HCT116 (cell line): ENCODE results near the gene PACS2. TPM values are rescaled to one million over a fixed set of nuclear protein-coding genes. Genes with fewer than 3 reads are reported as not detected.
A peak's percentile ranks its signal among the peaks of the same experiment; 100 is the strongest.

Source experiments
- ATAC-seq: fragments of 200-7000 bp; cut with Tn5 transposase; 2 replicates; pipeline ENCODE4 v1.9.1; 2020; ENCODE audit warnings: mild to moderate bottlenecking, moderate library complexity
- BruUV-seq: library from RNA; stranded (reverse); fragments of 400-500 nt; replicated peaks from 2 replicates; lab custom pipeline; 2021; lab: Mats Ljungman, UMichigan
- CTCF ChIA-PET: fragments of 300-600 bp; sonication (Branson Sonifier 250); formaldehyde crosslinking; loops from one replicate; lab custom pipeline; 2021; ENCODE audit warnings: antibody characterized with exemption; lab: Charles Lee
- POLR2A ChIA-PET: fragments of 300-600, 350-600 bp; sonication (Branson Sonifier 250); formaldehyde crosslinking; loops from one replicate; lab custom pipeline; 2021; ENCODE audit warnings: antibody characterized with exemption; lab: Charles Lee
- RAD21 ChIA-PET, 2 experiments: fragments of 300-600 bp; sonication (Branson Sonifier 250); formaldehyde crosslinking; loops; one replicate each; lab custom pipeline; 2023; ENCODE audit warnings: low total read pairs in 2 of 2; ENCODE audit not compliant: uncharacterized antibody in 2 of 2, unreplicated experiment in 2 of 2, low non-redundant PET in 1 of 2; lab: Charles Lee
- DNase-seq: peaks from one replicate; pipeline ENCODE4 v3.0.0-alpha.2; 2010; ENCODE audit warnings: low read depth, low spot score
- H2AFZ ChIP-seq: fragments of 200-600 bp; shearing (Covaris generic), sonication (generic); 2 replicates; pipeline ENCODE4 v1.6.1; 2017; ENCODE audit warnings: low read depth, mixed run types, mixed read lengths, antibody characterized with exemption, low read length; ENCODE audit not compliant: poor library complexity, severe bottlenecking
- H3K27ac ChIP-seq: 2 replicates; pipeline ENCODE4 v1.5.1; 2012; ENCODE audit warnings: low read depth, low read length
- H3K27me3 ChIP-seq: fragments of 200-600 bp; sonication (generic); 2 replicates; pipeline ENCODE4 v1.6.1; 2016; ENCODE audit warnings: mixed run types, low read length, mixed read lengths; ENCODE audit not compliant: insufficient read depth
- H3K36me3 ChIP-seq, 2 experiments: fragments of 200-500 bp in 1 of 2; fragments of 200-600 bp in 1 of 2; sonication (Bioruptor generic) in 1 of 2; sonication (generic) in 1 of 2; 2 replicates each; pipeline versions ENCODE4 v1.5.1 to v1.6.1; 2014 to 2016; ENCODE audit warnings: low read length in 2 of 2, inconsistent platforms in 1 of 2, mixed read lengths in 1 of 2, mixed run types in 1 of 2; ENCODE audit not compliant: insufficient read depth in 2 of 2, control insufficient read depth in 1 of 2
- H3K4me1 ChIP-seq, 2 experiments: fragments of 200-600 bp in 1 of 2; sonication (generic) in 1 of 2; 2 replicates each; pipeline versions ENCODE4 v1.5.1 to v1.6.1; 2012 to 2017; ENCODE audit warnings: low read length in 2 of 2, inconsistent platforms in 1 of 2, mild to moderate bottlenecking in 1 of 2, mixed read lengths in 1 of 2, mixed run types in 1 of 2, moderate library complexity in 1 of 2; ENCODE audit not compliant: insufficient read depth in 2 of 2, control insufficient read depth in 1 of 2
- H3K4me2 ChIP-seq: fragments of 200-600 bp; sonication (generic); 2 replicates; pipeline ENCODE4 v1.6.1; 2017; ENCODE audit warnings: mixed run types, low read length, mixed read lengths
- H3K4me3 ChIP-seq, 2 experiments: fragments of 200-600 bp in 1 of 2; sonication (generic) in 1 of 2; replicated peaks in 1 of 2; 2 replicates each; pipeline ENCODE4 v1.5.1; 2011 to 2016; ENCODE audit warnings: low read length in 2 of 2, control low read depth in 1 of 2, low read depth in 1 of 2, mild to moderate bottlenecking in 1 of 2, mixed read lengths in 1 of 2, mixed run types in 1 of 2
- H3K79me2 ChIP-seq: fragments of 200-600 bp; sonication (generic); 2 replicates; pipeline ENCODE4 v1.6.1; 2017; ENCODE audit warnings: mild to moderate bottlenecking, mixed run types, low read length, moderate library complexity, mixed read lengths; ENCODE audit not compliant: insufficient read depth
- H3K9ac ChIP-seq: fragments of 200-600 bp; sonication (generic); 2 replicates; pipeline ENCODE4 v1.6.1; 2016; ENCODE audit warnings: low read length, mixed read lengths
- H3K9me2 ChIP-seq: fragments of 200-600 bp; sonication (generic), shearing (Covaris generic); 2 replicates; pipeline ENCODE4 v1.6.1; 2017; ENCODE audit warnings: mixed run types, mild to moderate bottlenecking, moderate library complexity; ENCODE audit not compliant: insufficient read depth
- H3K9me3 ChIP-seq, 2 experiments: fragments of 200-500 bp in 1 of 2; fragments of 200-600 bp in 1 of 2; sonication (Bioruptor generic) in 1 of 2; sonication (generic) in 1 of 2; 2 replicates each; pipeline ENCODE4 v1.6.1; 2014 to 2017; ENCODE audit warnings: low read length in 2 of 2, mixed read lengths in 2 of 2, inconsistent platforms in 1 of 2, low read depth in 1 of 2, mild to moderate bottlenecking in 1 of 2, mixed run types in 1 of 2, moderate library complexity in 1 of 2; ENCODE audit not compliant: control insufficient read depth in 1 of 2, insufficient read depth in 1 of 2
- H4K20me1 ChIP-seq: fragments of 200-600 bp; sonication (generic), shearing (Covaris generic); 2 replicates; pipeline ENCODE4 v1.6.1; 2017; ENCODE audit warnings: mixed run types, mild to moderate bottlenecking, moderate library complexity; ENCODE audit not compliant: insufficient read depth
- CBX3 ChIP-seq: IDR thresholded peaks from 2 replicates; pipeline ENCODE4 v1.6.1; 2012; ENCODE audit warnings: low read depth
- EGR1 ChIP-seq: IDR thresholded peaks from 2 replicates; pipeline ENCODE4 v1.6.1; 2012; ENCODE audit warnings: low read depth
- ELF1 ChIP-seq: IDR thresholded peaks from 2 replicates; pipeline ENCODE4 v1.6.1; 2012; ENCODE audit warnings: low read depth, borderline replicate concordance
- EZH2 ChIP-seq: fragments of 200-600 bp; sonication (generic); IDR thresholded peaks from 2 replicates; pipeline ENCODE4 v1.6.1; 2017; ENCODE audit warnings: antibody characterized with exemption, mixed run types
- EZH2phosphoT487 ChIP-seq: fragments of 200-600 bp; IDR thresholded peaks from 2 replicates; pipeline ENCODE4 v1.6.1; 2018; ENCODE audit warnings: antibody characterized with exemption, borderline replicate concordance
- FOSL1 ChIP-seq: IDR thresholded peaks from 2 replicates; pipeline ENCODE4 v1.6.1; 2012; ENCODE audit warnings: low read depth
- JUND ChIP-seq: IDR thresholded peaks from 2 replicates; pipeline ENCODE4 v1.6.1; 2012
- POLR2AphosphoS5 ChIP-seq: IDR thresholded peaks from 2 replicates; pipeline ENCODE4 v1.6.1; 2011; ENCODE audit warnings: mild to moderate bottlenecking, low read depth, low read length, moderate library complexity
- REST ChIP-seq: IDR thresholded peaks from 2 replicates; pipeline ENCODE4 v1.6.1; 2012; ENCODE audit warnings: low read depth
- SIN3A ChIP-seq: IDR thresholded peaks from 2 replicates; pipeline ENCODE4 v1.6.1; 2012; ENCODE audit warnings: low read depth
- SP1 ChIP-seq: IDR thresholded peaks from 2 replicates; pipeline ENCODE4 v1.6.1; 2012; ENCODE audit warnings: low read depth
- SRF ChIP-seq: IDR thresholded peaks from 2 replicates; pipeline ENCODE4 v1.6.1; 2012; ENCODE audit warnings: low read depth
- YY1 ChIP-seq: IDR thresholded peaks from 2 replicates; pipeline ENCODE4 v1.6.1; 2011; ENCODE audit warnings: low read length, low read depth, moderate library complexity, mild to moderate bottlenecking; ENCODE audit not compliant: insufficient replicate concordance; ENCODE audit errors: extremely low read depth
- ZFX ChIP-seq: fragments of 450-650 bp; IDR thresholded peaks from 2 replicates; pipeline ENCODE4 v1.6.1; 2017
- ZNF274 ChIP-seq: fragments of 200-500 bp; sonication (Bioruptor generic); IDR thresholded peaks from 2 replicates; pipeline ENCODE4 v1.6.1; 2014; ENCODE audit warnings: mild to moderate bottlenecking, low read depth, low read length, inconsistent platforms
- intact Hi-C: fragments of 100-400 bp; cut with micrococcal nuclease; formaldehyde crosslinking; loops from 2 replicates; pipeline ENCODE4 v1.10.0; 2022
- total RNA-seq: library from RNA; stranded (reverse); gene quantifications from one replicate; pipeline ENCODE4 v1.2.1, GENCODE V29; 2021; ENCODE audit not compliant: unreplicated experiment

PACS2 gene
- total RNA-seq, 1 experiment from 2014 or later, result 75.5 TPM

- TF ChIP-seq ELF1 (no peak), EGR1 (no peak), EZH2 (no peak), FOSL1 (no peak), SP1 (no peak), ZNF274 (no peak), SIN3A (no peak), POLR2AphosphoS5 (no peak), REST (no peak), YY1 (no peak), SRF (no peak), ZFX (no peak), EZH2phosphoT487 (no peak), CBX3 (no peak), JUND (no peak)
- TF ChIP-seq, all 23 proteins: peak for 0
- intact Hi-C loops, result no loop called here
- H3K27me3 ChIP-seq, result no peaks in the 10 kb centered on the region
- H3K4me3 ChIP-seq, result no peak overlapping the region
- RAD21 ChIA-PET, result no interaction called here
- H3K79me2 ChIP-seq, result no peaks in the 10 kb centered on the region
- POLR2A ChIA-PET, result no interaction called here
- no peak overlapping the region for H2AFZ ChIP-seq
- H4K20me1 ChIP-seq, result no peaks in the 10 kb centered on the region
- no TSS peak for BruUV-seq
- H3K9me3 ChIP-seq, result no peaks in the 10 kb centered on the region
- CTCF ChIA-PET, result no interaction called here
- ATAC-seq, result peak; percentile 46; the same call in 1 of the 2 replicates
- no peaks in the 10 kb centered on the region for H3K9me2 ChIP-seq
- peaks cover 8 to 12% of the 10 kb centered on the region in 2 experiments; a peak in 2 of 4 replicates for H3K4me1 ChIP-seq
- no peak for DNase-seq
- no peaks in the 10 kb centered on the region for H3K36me3 ChIP-seq
- H3K4me2 ChIP-seq, result no peak overlapping the region
- H3K27ac ChIP-seq, result no peak overlapping the region
- no peak overlapping the region for H3K9ac ChIP-seq
Observed at GRCh38 chr14:105348169-105348944, 33.8 kb downstream of the PACS2 start.
